GM10266 (cell line): ENCODE data around the gene COL19A1.
A peak's percentile ranks its signal among the peaks of the same experiment; 100 is the strongest.

ENCODE experiments used
- DNase-seq: peaks from one replicate; pipeline ENCODE4 v3.0.0; 2012; ENCODE audit errors: extremely low spot score
- TF ChIP-seq, protein P1 (sequence below): IDR thresholded peaks from 2 replicates; pipeline ENCODE4 v1.5.1; 2012; ENCODE audit warnings: mild to moderate bottlenecking, low read depth; ENCODE audit not compliant: control insufficient read depth, insufficient read depth; ENCODE audit errors: missing control alignments

The COL19A1 gene

DNA sequence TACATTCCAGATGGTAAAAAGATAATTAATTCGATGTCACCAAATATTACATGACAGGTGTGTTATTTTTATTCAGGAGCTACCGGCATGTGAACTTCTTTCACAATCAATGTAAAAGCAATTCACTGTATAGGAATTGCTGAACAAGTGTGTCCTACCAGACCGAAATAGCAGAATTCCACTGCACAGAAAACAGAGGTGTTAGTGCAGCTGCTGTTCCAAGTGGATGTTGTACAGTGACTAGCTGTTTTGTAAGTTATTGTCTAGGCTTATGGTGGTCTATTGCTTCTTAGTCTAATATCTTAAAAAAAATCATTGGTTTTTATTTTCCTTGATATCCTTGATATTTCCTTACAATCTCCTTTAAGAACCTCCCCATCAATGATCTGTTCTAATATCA is 107.4 kb downstream of the COL19A1 start:
- TF ChIP-seq, protein P1, sequence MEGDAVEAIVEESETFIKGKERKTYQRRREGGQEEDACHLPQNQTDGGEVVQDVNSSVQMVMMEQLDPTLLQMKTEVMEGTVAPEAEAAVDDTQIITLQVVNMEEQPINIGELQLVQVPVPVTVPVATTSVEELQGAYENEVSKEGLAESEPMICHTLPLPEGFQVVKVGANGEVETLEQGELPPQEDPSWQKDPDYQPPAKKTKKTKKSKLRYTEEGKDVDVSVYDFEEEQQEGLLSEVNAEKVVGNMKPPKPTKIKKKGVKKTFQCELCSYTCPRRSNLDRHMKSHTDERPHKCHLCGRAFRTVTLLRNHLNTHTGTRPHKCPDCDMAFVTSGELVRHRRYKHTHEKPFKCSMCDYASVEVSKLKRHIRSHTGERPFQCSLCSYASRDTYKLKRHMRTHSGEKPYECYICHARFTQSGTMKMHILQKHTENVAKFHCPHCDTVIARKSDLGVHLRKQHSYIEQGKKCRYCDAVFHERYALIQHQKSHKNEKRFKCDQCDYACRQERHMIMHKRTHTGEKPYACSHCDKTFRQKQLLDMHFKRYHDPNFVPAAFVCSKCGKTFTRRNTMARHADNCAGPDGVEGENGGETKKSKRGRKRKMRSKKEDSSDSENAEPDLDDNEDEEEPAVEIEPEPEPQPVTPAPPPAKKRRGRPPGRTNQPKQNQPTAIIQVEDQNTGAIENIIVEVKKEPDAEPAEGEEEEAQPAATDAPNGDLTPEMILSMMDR: no peak
- no peak for DNase-seq

DNA sequence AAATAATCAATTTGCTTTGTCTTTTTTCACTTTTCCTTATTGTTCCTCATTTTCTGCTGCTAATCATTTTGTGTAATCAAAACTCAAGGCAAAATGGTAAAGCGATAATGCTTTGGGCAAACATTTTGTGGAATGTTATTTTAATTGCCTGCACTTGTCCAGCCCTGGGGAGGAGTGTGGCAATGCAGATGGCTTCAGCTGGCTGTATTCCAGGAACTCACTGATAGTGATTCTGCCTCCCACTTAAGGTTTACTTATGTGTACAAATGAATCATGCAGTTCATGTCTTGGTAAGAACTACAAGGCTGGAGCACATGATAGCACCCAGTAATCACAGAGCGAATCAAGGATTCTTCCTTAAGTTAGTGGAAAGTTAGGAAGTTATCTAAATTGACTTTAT is 107.8 kb downstream of the COL19A1 start:
- TF ChIP-seq, protein P1: no peak
- no peak for DNase-seq

DNA sequence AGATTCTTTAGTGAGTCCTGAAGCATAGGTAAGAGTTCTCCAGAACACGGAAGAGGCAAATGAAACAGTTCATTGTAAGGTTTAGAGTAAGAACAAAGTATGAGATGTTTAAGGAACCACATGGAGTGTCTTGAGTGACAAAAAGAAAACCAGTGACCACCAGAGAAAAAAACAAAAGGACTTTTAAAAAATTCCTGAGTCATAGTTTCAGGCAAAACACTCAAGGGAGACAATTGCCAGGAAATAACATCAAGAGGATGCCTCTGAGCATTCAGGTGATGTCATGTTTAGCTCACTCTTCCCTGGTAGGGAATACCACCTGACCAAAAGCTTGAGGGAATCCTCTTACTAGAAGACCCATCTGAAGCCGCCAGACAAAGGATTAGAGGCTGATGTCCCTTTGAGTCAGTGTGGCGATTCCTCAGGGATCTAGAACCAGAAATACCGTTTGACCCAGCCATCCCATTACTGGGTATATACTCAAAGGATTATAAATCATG is 110.3 kb downstream of the COL19A1 start:
- TF ChIP-seq, protein P1: no peak
- DNase-seq: no peak

DNA sequence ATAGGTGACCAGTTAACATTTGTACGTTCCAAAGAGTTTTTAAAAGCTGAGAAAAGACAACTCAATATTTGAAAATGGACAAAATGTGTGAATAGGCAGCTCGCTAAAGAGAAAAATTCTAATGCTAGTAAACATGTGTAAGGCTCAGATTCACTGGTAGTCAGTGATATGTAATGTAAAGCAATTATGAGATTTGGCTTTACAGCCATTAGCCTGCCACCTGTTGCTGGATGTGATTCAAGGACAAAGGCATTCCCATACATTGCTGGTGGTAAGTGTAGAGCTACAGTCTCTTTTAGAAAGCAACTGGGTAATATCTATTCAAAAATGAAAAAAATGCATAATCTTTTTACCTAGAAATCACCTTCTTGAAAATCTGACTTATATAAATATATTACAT is 114.3 kb downstream of the COL19A1 start:
- no peak for DNase-seq
- TF ChIP-seq, protein P1: no peak

DNA sequence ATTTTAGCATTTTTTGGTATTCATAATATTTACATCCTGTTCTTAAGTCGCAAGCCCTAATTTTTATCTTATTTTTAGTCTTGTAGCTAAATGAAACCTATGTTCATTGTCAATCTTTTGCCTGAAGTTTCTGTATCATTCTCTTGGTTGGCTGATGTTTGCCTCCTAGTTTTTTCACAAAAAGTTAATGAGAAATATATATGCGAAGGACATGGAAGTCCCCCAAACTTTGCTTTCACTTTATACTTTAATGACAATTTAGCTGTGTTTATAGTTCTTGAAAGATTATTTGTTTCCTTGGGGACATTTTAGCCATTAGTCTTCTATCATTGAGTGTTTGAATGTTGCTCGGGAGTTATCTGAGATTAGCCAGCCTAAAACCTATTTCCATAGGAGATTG is 118.2 kb downstream of the COL19A1 start:
- TF ChIP-seq, protein P1: no peak
- no peak for DNase-seq

DNA sequence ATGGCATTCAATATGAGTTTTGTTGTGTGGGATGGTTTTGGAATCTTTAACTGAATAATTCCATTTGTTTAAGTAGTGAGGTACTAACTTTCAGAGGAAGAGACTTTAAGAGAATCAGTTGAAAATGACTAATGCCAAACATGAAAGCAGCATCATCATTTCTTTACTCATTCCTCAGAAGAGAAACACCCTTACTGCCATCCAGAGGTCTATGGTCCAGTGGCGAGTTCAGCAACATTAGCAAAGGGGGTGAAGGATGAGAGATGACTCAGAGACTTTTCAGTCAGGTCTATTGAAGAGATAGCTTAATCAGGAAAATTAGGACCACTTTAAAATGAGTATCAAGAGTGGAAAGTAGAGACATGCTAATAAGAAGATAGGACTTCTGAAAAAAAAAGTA is 118.8 kb downstream of the COL19A1 start:
- no peak for DNase-seq
- TF ChIP-seq, protein P1: peak; percentile 15

DNA sequence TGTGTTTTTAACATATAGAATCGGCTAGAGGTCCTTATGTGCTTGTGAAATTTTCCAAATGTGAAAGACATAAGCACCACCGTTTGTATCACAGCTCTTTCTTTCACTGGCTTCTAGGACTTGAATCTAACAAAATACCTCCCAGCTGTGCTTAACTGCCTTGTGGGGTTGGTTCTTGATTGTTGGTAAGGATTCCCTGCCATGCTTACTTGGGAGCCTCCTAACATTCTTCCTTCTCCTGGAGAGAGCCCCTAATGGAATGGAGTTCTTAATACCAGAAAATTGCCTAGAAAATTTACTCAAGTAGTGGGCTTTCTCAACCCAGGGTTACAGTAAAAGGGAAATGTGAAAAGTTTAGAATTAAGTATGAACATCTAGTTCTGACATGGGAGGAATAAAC is 121.2 kb downstream of the COL19A1 start:
- no peak for DNase-seq
- TF ChIP-seq, protein P1: no peak
